ENCODE results near the gene PCNX4.
"Not testable (repeated sequence)": the region's sequence is repeated elsewhere in the genome, so short reads cannot be mapped to it uniquely, and the experiment has no call there.

PCNX4 gene

DNA sequence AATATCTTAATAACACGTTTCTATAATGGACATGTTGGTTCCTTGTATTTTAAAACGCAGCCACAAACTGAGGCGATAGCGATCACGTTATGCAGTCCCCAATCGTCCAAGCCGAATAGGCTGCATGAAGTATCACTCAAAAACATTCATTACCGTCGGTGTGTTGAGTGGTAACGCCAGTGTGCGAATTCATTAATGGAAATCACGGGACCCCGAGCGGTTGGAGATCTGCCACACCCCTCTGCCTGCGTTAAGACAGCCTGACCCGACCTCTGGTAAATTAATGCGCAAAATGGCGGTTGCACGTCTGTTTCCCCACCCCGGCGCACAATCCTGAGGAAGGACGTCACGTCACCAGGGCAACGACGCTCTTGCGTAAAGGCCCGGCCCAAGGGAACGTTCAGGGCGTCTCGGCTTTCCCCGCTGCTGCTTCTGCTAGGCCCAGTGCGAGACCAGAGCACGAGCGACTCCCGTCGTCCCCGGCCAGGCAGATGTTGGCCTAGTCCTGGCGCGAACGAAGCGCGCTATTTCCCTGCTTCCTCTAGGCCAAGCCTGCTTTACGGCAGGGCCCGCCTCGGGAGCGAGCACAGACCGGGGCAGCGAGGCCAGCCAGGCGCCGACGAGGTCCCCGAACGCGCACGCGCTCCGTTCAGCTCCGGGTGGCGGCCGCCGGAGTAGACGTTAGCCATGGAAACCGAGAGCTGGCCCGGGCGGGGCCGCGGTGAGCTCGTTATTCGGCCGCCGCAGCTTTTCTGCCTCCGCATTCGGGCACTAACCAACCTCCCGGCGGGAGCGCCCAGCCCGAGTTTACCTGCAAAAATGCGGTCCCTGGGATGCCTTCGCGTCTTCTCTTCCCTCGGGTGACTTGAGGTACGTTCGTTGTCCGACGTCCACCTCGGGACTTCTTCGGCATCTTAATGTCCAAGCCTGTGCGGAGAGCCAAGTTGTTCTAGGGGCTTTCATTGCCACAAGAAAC is at the start of gene PCNX4:
Gene PCNX4 (plus strand): TSS at position 374 of the 976 bp plus-strand sequence. CDS start 15,716 bp downstream, outside the sequence.
- no peak for DNase-seq

DNA sequence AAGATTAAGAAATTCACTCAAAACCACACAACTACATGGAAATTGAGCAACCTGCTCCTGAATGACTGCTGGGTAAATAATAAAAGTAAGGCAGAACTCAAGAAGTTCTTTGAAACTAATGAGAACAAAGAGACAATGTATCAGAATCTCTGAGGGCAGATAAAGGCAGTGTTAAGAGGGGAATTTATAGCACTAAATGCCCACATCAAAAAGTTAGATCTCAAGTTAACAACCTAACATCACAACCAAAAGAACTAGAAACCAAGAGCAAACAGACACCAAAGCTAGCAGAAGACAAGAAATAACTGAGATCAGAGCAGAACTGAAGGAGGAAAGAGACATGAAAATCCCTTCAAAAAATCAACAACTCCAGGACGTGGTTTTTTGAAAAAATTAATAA is 43.7 kb upstream of the PCNX4 start:
- not testable (repeated sequence) for DNase-seq

- no peak for DNase-seq
Measured at GRCh38 chr14:60051721-60052221, 40.0 kb upstream of the PCNX4 start.

- no peak for DNase-seq
Measured at GRCh38 chr14:60058087-60058486, 33.6 kb upstream of the PCNX4 start.

DNA sequence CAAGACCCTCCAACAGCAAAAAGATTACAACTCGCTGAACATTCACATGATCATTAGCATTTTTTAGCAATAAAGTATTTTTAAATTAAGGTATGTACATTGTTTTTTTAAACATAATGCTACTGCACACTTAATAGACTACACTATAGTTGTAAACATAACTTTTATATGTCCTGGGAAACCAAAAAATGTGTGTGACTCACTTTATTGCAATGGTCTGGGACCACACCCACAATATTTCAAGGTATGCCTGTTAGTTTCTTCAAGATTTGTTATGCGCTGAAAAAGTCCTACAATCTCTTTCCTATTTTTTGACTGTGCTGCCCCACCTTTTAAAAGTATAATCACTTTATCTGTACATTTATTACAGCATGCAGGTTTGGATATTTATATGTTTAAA is 30.4 kb upstream of the PCNX4 start:
- no peak for DNase-seq

- DNase-seq, result no peak
Measured at GRCh38 chr14:60064491-60065072, 27.1 kb upstream of the PCNX4 start.

DNA sequence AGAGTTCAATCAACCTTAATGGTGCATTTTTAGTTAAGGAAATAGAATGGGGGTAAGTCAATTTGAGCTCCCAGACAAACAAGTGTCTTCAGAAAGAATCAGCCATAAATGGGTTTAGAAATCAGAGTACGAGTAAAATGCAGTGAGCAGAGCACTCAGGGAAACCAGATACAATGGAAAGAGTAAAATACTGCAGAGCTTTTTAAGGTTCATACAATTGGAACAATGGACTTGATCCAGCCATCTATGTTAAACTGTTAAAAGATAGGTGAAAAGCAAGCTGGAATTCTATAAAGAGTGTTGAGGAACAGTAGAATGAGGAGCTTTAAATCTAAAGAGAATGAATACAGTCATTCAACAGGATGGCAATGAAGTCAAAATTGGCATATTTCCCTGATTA is 23.8 kb upstream of the PCNX4 start:
- no peak for DNase-seq

DNA sequence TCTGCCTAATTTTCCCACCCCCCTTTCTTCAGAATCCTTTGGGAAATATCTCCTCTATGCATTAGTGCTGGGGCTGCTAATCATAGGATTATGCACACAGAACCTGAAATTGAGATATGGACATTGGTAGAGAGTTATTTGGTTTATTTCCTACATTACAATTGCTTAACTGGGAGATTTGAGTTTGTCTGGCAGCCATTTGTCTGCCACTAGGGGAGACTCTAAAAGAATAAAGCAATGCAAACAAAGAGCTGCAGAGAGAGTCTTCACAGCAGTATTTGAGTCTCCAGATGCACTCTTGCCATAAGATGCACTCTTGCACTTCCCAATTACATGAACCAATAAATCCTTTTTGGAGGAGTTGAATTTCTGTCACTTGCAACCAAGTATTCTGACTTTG is 12.0 kb upstream of the PCNX4 start:
- no peak for DNase-seq

GRCh38 chr14:60085085-60085484 is 6.6 kb upstream of the PCNX4 start:
- no peak for DNase-seq

- no peak for DNase-seq
Measured at GRCh38 chr14:60085693-60086092, 6.0 kb upstream of the PCNX4 start.

- no peak for DNase-seq
Measured at GRCh38 chr14:60087668-60088067, 4.1 kb upstream of the PCNX4 start.

DNA sequence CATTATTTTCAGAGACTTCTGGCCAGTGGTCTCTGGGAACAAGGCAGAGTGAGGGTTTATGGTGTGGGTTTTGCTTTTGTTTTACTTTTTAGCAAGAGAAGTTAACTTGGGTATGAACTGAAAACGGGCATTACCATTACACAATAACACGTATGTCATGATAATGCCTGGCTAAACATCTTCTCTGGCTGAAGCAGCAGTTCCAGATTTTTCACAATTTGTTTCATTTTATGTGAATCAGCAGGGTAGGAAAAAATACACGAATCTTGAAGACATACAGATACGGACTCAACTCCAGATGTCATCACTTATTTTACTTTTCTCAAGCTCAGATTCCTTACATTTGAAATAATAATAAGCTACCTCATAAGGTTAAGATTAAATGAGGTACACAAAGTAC is 2.5 kb upstream of the PCNX4 start:
- no peak for DNase-seq

DNA sequence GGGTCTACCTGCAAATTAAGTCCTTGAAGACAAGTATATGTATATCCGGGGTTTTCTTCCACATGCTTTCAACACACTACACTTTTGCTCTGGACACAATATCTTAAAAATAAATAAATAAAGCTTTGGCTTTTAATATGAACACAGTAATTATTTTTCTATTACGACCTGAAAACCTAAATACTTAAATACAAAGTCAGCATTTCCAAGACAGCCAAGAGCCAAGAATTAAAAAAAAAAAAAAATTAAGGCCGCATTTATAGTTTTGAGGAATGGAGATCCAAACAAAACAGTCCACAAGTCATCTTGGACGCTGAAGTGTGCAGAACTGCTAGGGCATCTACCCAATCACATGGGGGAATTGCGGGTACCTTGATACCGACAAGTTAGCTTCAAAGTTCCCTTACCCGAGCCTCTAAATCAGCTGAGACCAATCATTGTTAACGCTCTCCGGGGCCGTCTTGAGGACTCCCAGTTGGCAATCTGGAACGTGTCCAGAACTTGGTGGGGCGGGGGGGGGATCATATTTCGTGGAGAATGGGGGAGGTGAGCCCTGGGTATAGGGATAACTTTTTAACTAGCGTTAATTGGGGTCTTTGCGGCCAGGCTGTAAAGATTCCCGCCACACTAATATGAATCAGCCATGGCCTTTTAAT is 731 bp upstream of the PCNX4 start:
- DNase-seq, result no peak

- DNase-seq, result no peak
Measured at GRCh38 chr14:60092526-60092920, 800 bp downstream of the PCNX4 start.

DNA sequence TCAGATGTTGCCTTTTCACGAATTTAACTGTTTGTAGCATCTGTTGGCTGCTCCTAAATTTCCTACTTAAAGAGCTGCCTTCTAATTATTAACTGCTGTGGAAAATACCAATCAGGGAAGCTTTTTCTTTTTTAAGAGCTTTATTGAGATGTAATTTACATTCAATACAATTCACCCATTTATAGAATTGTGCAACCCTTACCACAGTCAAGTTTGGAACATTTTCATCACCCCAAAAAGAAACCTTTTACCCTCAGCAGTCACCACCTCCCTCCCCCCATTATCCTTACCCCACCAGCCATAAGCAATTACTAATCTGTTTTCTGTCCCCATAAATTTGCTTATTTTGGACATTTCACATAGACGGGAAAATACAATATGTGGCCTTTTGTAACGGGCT is 1.4 kb downstream of the PCNX4 start:
- DNase-seq, result no peak

DNA sequence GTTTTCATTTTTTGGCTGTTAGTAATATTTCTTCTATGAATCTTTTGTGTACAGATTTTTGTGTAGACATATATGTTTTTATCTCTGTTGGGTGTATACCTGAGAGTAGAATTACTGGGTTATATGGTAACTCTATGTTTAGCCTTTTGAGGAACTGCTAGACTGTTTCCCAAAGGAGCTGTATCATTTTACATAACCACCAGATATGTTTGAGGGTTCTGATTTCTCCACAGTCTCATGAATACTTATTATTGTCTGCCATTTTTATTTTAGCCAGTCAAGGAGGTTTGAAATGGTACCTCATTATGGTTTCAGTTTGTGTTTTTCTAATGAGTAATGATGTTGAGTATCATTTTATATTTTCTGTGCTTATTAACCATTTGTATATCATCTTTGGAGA is 1.9 kb downstream of the PCNX4 start:
- DNase-seq, result no peak

GRCh38 chr14:60094306-60094897 is 2.7 kb downstream of the PCNX4 start:
- DNase-seq, result no peak

- DNase-seq, result no peak
Measured at GRCh38 chr14:60095231-60095630, 3.5 kb downstream of the PCNX4 start.

- no peak for DNase-seq
Measured at GRCh38 chr14:60095781-60096450, 4.2 kb downstream of the PCNX4 start.

DNA sequence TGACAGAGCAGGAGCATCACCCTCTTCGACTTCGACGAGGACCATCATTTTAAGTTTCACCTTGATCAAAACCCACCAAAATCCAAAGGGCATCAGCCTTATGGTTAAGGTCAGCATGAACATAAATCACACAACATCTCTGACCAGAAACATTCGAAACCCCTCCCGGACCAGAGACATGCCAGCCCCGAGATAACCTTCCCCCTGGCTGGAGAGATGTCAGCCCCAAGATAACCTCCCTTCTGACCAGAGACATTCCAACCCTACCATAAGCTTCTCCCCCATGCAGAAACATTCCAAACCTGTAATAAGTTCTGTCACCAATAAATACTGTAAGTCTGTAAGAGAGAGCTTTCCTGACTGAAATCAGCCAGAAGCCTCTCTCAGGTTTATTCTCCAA is 6.3 kb downstream of the PCNX4 start:
- DNase-seq, result no peak

DNA sequence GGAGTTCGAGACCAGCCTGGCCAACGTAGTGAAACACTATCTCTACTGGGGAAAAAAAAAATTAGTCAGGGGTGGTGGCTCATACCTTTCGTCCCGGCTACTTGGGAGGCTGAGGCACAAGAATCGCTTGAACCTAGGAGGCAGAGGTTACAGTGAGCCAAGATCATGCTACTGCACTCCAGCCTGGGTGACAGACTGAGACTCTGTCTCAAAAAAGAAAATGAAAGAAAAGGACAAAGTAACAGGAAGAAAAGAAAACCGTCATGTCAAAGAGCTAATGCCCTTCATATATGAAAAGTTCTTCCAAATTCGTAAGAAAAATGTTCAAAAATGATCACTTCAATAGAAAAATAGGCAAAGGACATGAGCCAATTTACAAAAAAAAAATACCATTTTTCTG is 8.1 kb downstream of the PCNX4 start:
- not testable (repeated sequence) for DNase-seq

DNA sequence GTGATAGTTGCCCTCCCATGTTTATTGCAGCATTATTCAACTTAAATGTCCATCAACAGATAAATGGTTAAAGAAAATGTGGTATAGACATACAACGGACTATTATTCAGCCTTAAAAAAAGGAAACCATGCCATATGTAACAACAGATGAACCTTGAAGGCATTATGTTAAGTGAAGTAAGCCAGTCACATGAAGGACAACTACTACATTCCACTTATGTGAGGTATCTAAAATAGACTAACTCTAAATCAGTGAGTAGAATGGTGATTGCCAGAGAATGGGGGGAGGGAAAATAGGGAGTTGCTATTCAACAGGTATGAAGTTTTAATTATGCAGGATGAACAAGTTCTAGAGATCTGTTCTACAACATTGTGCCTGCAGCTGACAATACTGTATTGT is 10.1 kb downstream of the PCNX4 start:
- no peak for DNase-seq

DNA sequence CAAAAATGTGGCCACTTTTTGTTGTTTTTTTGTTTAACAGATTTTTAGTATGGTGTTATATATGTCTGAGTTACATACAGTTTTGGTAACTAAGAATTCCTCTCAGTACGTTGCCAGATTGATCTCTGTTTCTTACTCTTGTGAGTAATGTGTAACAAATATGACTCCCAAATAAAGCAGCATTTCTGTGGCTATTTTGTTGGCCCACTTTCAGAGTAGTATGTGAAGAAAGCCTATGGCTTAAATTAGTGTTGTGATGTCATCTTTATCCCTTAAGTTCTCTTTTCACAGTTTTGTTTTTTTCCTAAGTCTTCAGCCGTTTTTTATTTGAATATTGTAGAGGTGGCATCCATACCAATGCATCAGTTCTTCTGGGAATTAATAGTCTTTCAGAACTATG is 10.7 kb downstream of the PCNX4 start:
- DNase-seq, result no peak

All from NCI-H1417 treated with DMSO at 0.1 percent for 48 hours (cell line).